B cell (primary cell): ENCODE data around the gene HK2. TPM values are rescaled to one million over a fixed set of nuclear protein-coding genes. Genes with fewer than 3 reads are reported as not detected.
A peak's percentile ranks its signal among the peaks of the same experiment; 100 is the strongest.

ENCODE experiments used
- ATAC-seq: fragments of 200-7000 bp; cut with Tn5 transposase; one replicate; pipeline ENCODE4 v1.10.0; 2021; ENCODE audit warnings: low read depth, mild to moderate bottlenecking, moderate number of reproducible peaks, moderate library complexity
- CTCF ChIA-PET: fragments of 350-600 bp; sonication (Branson Sonifier 250); formaldehyde crosslinking; loops from one replicate; lab custom pipeline; 2021; ENCODE audit warnings: antibody characterized with exemption, inconsistent platforms; lab: Charles Lee
- POLR2A ChIA-PET: fragments of 350-600 bp; sonication (Branson Sonifier 250); formaldehyde crosslinking; loops from one replicate; lab custom pipeline; 2021; ENCODE audit warnings: antibody characterized with exemption; lab: Charles Lee
- DNase-seq: peaks from one replicate; pipeline ENCODE4 v3.0.0; 2013
- H2AFZ ChIP-seq: 2 replicates; pipeline ENCODE4 v1.6.1; 2012; ENCODE audit warnings: mild to moderate bottlenecking, low read depth, low read length; ENCODE audit not compliant: insufficient read depth, poor library complexity, severe bottlenecking
- H3K27ac ChIP-seq, 2 donors: 1 replicate in 1 of 2; 2 replicates in 1 of 2; pipeline ENCODE4 v1.5.1; 2012 to 2013; ENCODE audit warnings: low read length in 2 of 2, mild to moderate bottlenecking in 2 of 2, moderate library complexity in 1 of 2
- H3K27me3 ChIP-seq, 4 experiments: fragments of 200-600 bp in 1 of 4; sonication (generic) in 1 of 4; replicated peaks in 1 of 4; 1 replicate in 2 of 4; 2 replicates in 2 of 4; pipeline versions ENCODE4 v1.6.1 to v1.7.0; 2013 to 2016; ENCODE audit warnings: low read length in 3 of 4, mild to moderate bottlenecking in 2 of 4, mixed read lengths in 1 of 4, moderate library complexity in 1 of 4; ENCODE audit not compliant: insufficient read depth in 4 of 4, control insufficient read depth in 3 of 4; ENCODE audit errors: control extremely low read depth in 1 of 4
- H3K36me3 ChIP-seq, 2 experiments: replicated peaks in 1 of 2; 1 replicate in 1 of 2; 2 replicates in 1 of 2; pipeline versions ENCODE4 v1.6.1 to v1.7.1; 2013; ENCODE audit warnings: low read length in 1 of 2; ENCODE audit not compliant: insufficient read depth in 2 of 2, control insufficient read depth in 1 of 2; ENCODE audit errors: control extremely low read depth in 1 of 2, extremely low read depth in 1 of 2
- H3K4me1 ChIP-seq, 2 donors: fragments of 200-600 bp in 1 of 2; sonication (generic) in 1 of 2; 1 replicate in 1 of 2; 2 replicates in 1 of 2; pipeline versions ENCODE4 v1.5.1 to v1.6.1; 2013 to 2017; ENCODE audit warnings: low read length in 2 of 2; ENCODE audit not compliant: control insufficient read depth in 2 of 2, insufficient read depth in 2 of 2
- H3K4me2 ChIP-seq: replicated peaks from 2 replicates; pipeline ENCODE3; 2012; ENCODE audit warnings: mild to moderate bottlenecking, low read depth, low read length; ENCODE audit not compliant: poor library complexity, severe bottlenecking
- H3K4me3 ChIP-seq, 5 experiments: fragments of 200-600 bp in 1 of 5; sonication (generic) in 1 of 5; 1 replicate in 3 of 5; 2 replicates in 2 of 5; pipeline versions ENCODE4 v1.5.1 to v1.7.0; 2011 to 2016; ENCODE audit warnings: low read length in 4 of 5, mild to moderate bottlenecking in 4 of 5, low read depth in 2 of 5, control low read depth in 1 of 5, moderate library complexity in 1 of 5; ENCODE audit not compliant: insufficient read depth in 1 of 5; ENCODE audit errors: control extremely low read depth in 1 of 5, extremely low read depth in 1 of 5
- H3K79me2 ChIP-seq: fragments of 200-600 bp; sonication (generic); one replicate; pipeline ENCODE4 v1.6.0; 2016; ENCODE audit warnings: low read length; ENCODE audit not compliant: control insufficient read depth, insufficient read depth
- H3K9ac ChIP-seq: fragments of 200-600 bp; sonication (generic); 2 replicates; pipeline ENCODE4 v1.6.1; 2017; ENCODE audit warnings: mild to moderate bottlenecking, low read length, moderate library complexity
- H3K9me3 ChIP-seq, 3 donors: one replicate each; pipeline versions ENCODE4 v1.6.1 to v1.7.1; 2013; ENCODE audit warnings: low read length in 2 of 3; ENCODE audit not compliant: control insufficient read depth in 2 of 3, insufficient read depth in 1 of 3; ENCODE audit errors: control extremely low read depth in 1 of 3
- H4K20me1 ChIP-seq: 2 replicates; pipeline ENCODE4 v1.6.0; 2012; ENCODE audit warnings: mild to moderate bottlenecking, low read length; ENCODE audit not compliant: insufficient read depth, control insufficient read depth, poor library complexity, severe bottlenecking
- H3K27ac Mint-ChIP-seq: one replicate; pipeline ENCODE4 v1.8.0; 2021; ENCODE audit warnings: mixed read lengths
- H3K27me3 Mint-ChIP-seq: one replicate; pipeline ENCODE4 v1.8.0; 2021; ENCODE audit warnings: mixed read lengths
- H3K4me1 Mint-ChIP-seq: one replicate; pipeline ENCODE4 v1.8.0; 2021; ENCODE audit warnings: mixed read lengths
- H3K4me3 Mint-ChIP-seq: one replicate; pipeline ENCODE4 v1.8.0; 2021; ENCODE audit warnings: mixed read lengths
- H3K9me3 Mint-ChIP-seq: one replicate; pipeline ENCODE4 v1.8.0; 2022; ENCODE audit warnings: mixed read lengths; ENCODE audit not compliant: insufficient read depth
- EZH2 ChIP-seq: IDR thresholded peaks from 2 replicates; pipeline ENCODE4 v1.6.1; 2012; ENCODE audit warnings: borderline replicate concordance, low read depth, mild to moderate bottlenecking, moderate library complexity, low read length; ENCODE audit not compliant: insufficient read depth, poor library complexity, severe bottlenecking
- WGBS: methylation state at CpG from one replicate; pipeline ENCODE4 v1.1.5; 2013; ENCODE audit warnings: missing lambda C conversion rate; ENCODE audit not compliant: insufficient coverage; 5-methylcytosine and 5-hydroxymethylcytosine counted together
- intact Hi-C: fragments of 100-400 bp; cut with micrococcal nuclease; formaldehyde crosslinking; loops from one replicate; pipeline ENCODE4 v1.10.0; 2022
- polyA plus RNA-seq: library from polyadenylated mRNA; depleted of rRNA; stranded (reverse); fragments of >200 nt; gene quantifications from 2 replicates; pipeline ENCODE4 v1.2.3, GENCODE V29; 2012
- total RNA-seq, 2 donors: library from RNA; stranded (reverse); fragments of 120-200 nt in 1 of 2; gene quantifications; 1 replicate in 1 of 2; 2 replicates in 1 of 2; pipeline versions ENCODE4 v1.2.3 to v1.2.4, GENCODE V29; 2013 to 2022
- TF ChIP-seq, protein P1 (sequence below): fragments of 200-600 bp; IDR thresholded peaks from one replicate; pipeline ENCODE4 v1.8.0; 2022; ENCODE audit warnings: antibody characterized with exemption, mild to moderate bottlenecking

HK2 gene
- total and polyA plus RNA-seq, 2 donors (not counting 1 experiment from before 2014, with no cell fraction given) = 5.0 to 5.7 TPM

DNA sequence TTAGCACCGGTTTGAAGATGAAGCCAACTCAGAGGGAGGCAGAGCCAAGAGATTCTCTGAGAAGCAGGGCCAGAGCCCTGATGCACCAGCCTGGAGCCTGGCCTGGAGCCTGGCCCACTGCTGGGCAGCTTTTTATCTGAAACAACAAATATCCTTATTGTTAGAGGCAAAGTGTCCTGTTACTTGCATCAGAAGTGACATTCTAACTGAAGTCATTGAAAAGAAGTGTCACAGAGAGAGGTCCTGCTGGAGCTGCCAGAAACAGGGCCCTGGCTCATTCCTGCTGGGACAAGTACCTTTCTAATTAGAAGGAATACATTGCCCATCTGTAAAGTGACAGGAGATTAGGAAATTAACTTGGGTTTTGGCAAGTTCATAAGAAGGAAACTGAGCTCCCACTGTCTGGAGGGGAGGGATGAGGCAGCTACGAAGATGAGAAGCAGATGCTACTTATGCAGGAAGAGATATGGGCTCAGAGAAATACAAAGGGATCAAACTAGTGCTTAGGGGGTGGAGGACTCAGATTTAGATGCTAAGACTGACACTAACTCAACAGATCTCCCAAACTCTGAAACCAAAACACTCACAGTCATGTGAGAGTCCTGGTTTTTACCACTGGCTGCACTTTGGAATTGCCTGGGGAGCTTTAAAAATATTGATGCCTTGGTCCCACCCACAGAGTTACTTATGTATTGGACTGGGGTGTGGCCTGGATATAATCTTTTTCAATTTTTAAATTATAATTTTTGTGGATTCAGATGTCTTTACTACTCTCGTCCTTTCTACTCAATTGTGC is 11.0 kb upstream of the HK2 start:
- ChIA-PET CTCF (interaction anchor here (0.7 to 1.5 kb wide), 3 partner anchors 14 to 108 kb away, joined by 3 to 6 read pairs (median 5); no protein-coding TSS in a partner anchor), POLR2A (no interaction called here)
- Histone ChIP-seq H3K36me3 (no peaks in the 10 kb centered on the region), H3K4me2 (no peak overlapping the region), H3K79me2 (no peaks in the 10 kb centered on the region), H3K4me1 (peaks cover 5% of the 10 kb centered on the region in 2 donors), H3K9me3 (no peaks in the 10 kb centered on the region), H3K27me3 (no peaks in the 10 kb centered on the region), H3K4me3 (no peak overlapping the region), H4K20me1 (no peaks in the 10 kb centered on the region), H2AFZ (no peak overlapping the region), H3K27ac (no peak overlapping the region), H3K9ac (no peak overlapping the region)
- intact Hi-C loops = no loop called here
- TF ChIP-seq, protein P1, sequence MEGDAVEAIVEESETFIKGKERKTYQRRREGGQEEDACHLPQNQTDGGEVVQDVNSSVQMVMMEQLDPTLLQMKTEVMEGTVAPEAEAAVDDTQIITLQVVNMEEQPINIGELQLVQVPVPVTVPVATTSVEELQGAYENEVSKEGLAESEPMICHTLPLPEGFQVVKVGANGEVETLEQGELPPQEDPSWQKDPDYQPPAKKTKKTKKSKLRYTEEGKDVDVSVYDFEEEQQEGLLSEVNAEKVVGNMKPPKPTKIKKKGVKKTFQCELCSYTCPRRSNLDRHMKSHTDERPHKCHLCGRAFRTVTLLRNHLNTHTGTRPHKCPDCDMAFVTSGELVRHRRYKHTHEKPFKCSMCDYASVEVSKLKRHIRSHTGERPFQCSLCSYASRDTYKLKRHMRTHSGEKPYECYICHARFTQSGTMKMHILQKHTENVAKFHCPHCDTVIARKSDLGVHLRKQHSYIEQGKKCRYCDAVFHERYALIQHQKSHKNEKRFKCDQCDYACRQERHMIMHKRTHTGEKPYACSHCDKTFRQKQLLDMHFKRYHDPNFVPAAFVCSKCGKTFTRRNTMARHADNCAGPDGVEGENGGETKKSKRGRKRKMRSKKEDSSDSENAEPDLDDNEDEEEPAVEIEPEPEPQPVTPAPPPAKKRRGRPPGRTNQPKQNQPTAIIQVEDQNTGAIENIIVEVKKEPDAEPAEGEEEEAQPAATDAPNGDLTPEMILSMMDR = no peak
- no peak for TF ChIP-seq EZH2
- ATAC-seq (no peak), DNase-seq (no peak)
- Mint-ChIP-seq H3K27ac (no peak overlapping the region), H3K4me1 (peaks cover 6% of the 10 kb centered on the region), H3K27me3 (no peaks in the 10 kb centered on the region), H3K4me3 (no peak overlapping the region), H3K9me3 (no peaks in the 10 kb centered on the region)
- WGBS = 100% methylated on average over 2 of the region's 3 CpGs

DNA sequence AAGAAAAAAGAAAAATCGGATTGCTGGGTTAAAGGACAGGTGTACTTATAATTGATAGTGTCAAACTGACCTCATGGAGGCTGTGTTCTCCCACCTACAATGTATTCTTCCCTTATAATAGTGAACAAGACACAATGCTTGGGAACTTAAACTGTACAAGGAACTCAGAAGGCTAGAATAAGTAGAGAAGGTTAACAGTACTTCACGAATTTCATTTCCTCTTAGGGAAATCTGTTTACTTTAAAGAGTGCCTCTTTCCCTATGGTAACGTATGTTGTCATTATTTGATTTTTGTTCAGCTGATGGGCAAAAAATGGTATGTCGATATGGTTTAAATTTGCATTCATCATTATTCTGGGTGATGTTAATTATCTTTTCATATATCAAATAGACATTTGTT is 9.2 kb upstream of the HK2 start:
- CTCF ChIA-PET = interaction anchor here (1.2 to 3.5 kb wide), 2 partner anchors 12 to 53 kb away, joined by 3 to 16 read pairs; no protein-coding TSS in a partner anchor
- Histone ChIP-seq H3K9ac (no peak overlapping the region), H3K9me3 (no peaks in the 10 kb centered on the region), H3K4me3 (no peak overlapping the region), H2AFZ (no peak overlapping the region), H3K4me1 (peaks cover 5% of the 10 kb centered on the region in 2 donors), H3K36me3 (no peaks in the 10 kb centered on the region), H3K4me2 (peak overlapping the region; percentile 9), H3K27ac (peak overlapping the region in 1 of 2 donors; percentile 12), H4K20me1 (no peaks in the 10 kb centered on the region), H3K27me3 (no peaks in the 10 kb centered on the region), H3K79me2 (no peaks in the 10 kb centered on the region)
- no peak overlapping the region for H3K4me3 Mint-ChIP-seq
- intact Hi-C loops = no loop called here
- no peaks in the 10 kb centered on the region for H3K9me3 Mint-ChIP-seq
- TF ChIP-seq EZH2 = no peak
- TF ChIP-seq, protein P1 = no peak
- H3K27ac Mint-ChIP-seq = no peak overlapping the region
- no CpG with 5 or more reads among the region's 4 CpGs for WGBS
- DNase-seq (peak; percentile 48), ATAC-seq (peak; percentile 28)
- H3K4me1 Mint-ChIP-seq = peaks cover 11% of the 10 kb centered on the region
- POLR2A ChIA-PET = no interaction called here
- H3K27me3 Mint-ChIP-seq = no peaks in the 10 kb centered on the region
